ENCODE results near the gene OR13C3.
"Not testable (repeated sequence)": the region's sequence is repeated elsewhere in the genome, so short reads cannot be mapped to it uniquely, and the experiment has no call there.

OR13C3 gene

DNA sequence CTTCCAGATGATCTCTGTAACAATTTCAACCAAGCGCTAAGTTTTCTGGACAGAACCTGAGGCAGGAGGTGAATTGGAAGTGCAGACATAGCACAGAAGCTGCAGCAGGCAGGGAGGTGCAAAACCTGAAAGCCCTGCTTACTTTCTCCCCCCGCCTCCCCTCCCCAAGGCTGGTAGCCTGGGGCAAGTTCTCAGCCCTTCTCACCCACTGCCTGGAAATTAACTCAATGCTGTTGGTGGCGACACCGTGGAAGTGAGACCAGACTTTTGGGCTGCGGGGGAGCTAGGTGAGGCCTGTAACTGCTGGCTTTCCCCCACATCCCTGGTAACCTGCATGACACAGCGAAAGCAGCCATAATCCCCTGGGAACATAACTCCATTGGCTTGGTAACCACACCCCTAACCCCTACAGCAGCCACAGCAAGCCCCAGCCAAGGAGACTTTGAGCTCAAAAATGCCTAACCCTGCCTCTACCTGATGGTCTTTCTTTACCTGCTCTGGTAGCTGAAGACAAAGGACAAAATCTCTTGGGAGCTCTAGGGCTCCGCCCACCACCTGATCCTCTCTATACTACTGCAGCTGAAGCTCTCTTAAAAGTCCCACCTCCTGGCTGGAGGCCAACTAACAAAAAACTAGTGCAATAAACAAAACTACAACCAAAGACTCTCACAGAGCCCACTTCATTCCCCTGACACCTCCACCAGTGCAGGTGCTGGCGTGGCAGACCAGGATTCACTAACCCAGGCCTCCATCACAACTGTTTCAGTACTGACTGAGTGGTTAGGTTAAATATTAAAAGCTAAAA, 20.4 kb upstream of the OR13C3 start:
- no peak overlapping the region for H3K27ac ChIP-seq
- TF ChIP-seq ZFX (IDR thresholded peaks at IDR 0.05) = no peak
- TF ChIP-seq, protein P1, sequence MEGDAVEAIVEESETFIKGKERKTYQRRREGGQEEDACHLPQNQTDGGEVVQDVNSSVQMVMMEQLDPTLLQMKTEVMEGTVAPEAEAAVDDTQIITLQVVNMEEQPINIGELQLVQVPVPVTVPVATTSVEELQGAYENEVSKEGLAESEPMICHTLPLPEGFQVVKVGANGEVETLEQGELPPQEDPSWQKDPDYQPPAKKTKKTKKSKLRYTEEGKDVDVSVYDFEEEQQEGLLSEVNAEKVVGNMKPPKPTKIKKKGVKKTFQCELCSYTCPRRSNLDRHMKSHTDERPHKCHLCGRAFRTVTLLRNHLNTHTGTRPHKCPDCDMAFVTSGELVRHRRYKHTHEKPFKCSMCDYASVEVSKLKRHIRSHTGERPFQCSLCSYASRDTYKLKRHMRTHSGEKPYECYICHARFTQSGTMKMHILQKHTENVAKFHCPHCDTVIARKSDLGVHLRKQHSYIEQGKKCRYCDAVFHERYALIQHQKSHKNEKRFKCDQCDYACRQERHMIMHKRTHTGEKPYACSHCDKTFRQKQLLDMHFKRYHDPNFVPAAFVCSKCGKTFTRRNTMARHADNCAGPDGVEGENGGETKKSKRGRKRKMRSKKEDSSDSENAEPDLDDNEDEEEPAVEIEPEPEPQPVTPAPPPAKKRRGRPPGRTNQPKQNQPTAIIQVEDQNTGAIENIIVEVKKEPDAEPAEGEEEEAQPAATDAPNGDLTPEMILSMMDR (conservative IDR thresholded peaks at IDR 0.05) = no peak

DNA sequence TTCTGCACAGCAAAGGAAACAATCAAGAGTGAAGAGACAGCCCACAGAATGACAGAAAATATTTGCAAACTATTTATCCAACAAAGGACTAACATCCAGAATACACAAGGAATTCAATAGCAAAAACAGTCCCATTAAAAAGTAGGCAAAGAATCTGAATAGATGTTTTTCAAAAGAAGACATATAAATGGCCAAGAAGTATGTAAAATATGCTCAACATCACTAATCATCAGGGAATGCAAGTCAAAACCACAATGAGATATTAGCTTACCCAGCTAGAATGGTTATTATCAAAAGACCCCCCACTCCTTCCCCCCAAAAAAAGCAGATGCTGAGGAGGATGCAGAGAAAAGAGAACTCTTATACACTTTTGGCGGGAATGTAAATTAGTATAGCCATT, 18.9 kb upstream of the OR13C3 start:
- H3K27ac ChIP-seq = no peak overlapping the region

DNA sequence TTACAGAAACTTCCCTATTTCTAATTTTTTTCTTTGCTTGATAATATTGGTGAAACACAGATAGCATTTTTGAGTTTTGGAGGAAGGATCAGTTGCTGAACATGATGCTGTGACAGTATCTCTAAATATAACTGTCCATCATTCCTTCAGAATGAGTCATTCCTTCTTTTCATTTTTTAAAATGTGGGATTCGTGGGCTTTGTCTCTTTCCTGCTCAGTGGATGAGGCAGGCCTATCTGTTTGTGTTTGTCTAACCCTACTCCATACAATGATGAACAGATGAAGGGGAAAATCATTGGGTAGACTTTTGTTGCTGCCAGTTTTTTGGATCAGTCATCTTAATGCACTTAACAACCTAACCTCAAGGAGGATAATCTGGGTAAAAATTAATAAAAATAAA, 16.6 kb upstream of the OR13C3 start:
- H3K27ac ChIP-seq = no peak overlapping the region
- TF ChIP-seq, protein P1 (conservative IDR thresholded peaks at IDR 0.05) = no peak
- TF ChIP-seq ZFX (IDR thresholded peaks at IDR 0.05) = no peak

More for the DNA sequence above, 18.9 kb upstream of the OR13C3 start:
- no peak for TF ChIP-seq ZFX (IDR thresholded peaks at IDR 0.05)
- TF ChIP-seq, protein P1 (conservative IDR thresholded peaks at IDR 0.05) = no peak

DNA sequence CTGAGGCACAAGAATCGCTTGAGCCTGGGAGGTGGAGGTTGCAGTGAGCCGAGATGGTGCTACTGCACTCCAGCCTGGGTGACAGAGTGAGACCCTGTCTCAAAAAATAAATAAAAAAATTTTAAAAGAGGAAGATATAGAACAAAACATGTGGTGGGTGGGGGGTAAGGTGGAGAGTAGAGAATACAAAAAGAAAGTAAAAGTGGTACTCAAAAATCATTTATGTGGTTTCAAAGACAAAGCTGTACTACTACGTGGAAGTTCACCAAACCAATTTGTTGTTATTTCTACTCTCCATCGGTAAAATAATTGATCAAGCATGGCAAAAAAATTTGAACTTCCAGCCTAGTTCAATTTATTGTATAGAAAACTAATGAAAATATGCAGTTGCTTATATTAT, 8.0 kb upstream of the OR13C3 start:
- TF ChIP-seq, protein P1 (conservative IDR thresholded peaks at IDR 0.05) = no peak
- no peak overlapping the region for H3K27ac ChIP-seq

DNA sequence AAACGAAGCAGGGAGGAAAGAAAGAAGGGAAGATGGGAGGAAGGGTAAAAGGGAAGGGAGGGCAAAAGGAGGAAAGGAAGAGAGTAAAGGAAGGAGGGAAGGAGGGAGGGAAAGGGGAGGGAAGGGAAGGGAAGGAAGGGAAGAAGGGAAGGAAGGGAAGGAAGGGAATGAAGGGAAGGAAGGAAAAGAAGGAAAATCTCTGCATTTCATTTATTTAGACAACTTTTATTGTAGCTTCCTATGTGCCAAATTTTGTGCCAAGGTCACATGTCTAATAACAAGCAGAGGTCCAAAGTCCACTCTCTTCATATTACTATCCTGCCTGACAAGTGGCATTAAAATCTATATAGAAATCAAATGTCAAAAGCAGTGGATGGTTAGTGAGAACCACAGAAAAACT, 2.6 kb upstream of the OR13C3 start:
- H3K27ac ChIP-seq = no peak overlapping the region
- TF ChIP-seq ZFX (IDR thresholded peaks at IDR 0.05) = no peak
- TF ChIP-seq, protein P1 (conservative IDR thresholded peaks at IDR 0.05) = no peak

DNA sequence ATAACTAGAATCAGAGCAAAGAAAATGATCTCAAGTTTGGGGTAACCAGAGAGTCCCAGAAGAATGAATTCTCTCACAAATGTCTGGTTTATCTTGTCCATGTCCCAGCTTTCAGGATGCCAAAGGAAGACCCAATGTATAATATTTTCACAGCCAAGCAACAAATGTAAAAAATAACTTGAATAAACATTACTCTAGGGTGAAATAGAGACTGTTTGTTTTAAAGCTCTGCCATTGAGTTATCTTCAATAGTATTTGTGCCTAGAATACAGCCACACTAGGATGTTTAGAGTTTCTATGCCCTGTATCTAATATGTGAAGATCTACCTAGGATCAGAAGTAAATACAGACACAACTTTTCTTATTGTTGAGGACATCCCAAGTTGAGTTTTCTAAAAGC, 9.5 kb downstream of the OR13C3 start, which contains the start of gene OR13C4:
OR13C4 (minus strand) TSS at position 101 of the 400 bp plus-strand sequence; CDS start at position 101, 0 bp downstream.
- H3K27ac ChIP-seq = no peak within 1 kb of the TSS
- no peak for TF ChIP-seq ZFX (IDR thresholded peaks at IDR 0.05)
- TF ChIP-seq, protein P1 (conservative IDR thresholded peaks at IDR 0.05) = no peak

DNA sequence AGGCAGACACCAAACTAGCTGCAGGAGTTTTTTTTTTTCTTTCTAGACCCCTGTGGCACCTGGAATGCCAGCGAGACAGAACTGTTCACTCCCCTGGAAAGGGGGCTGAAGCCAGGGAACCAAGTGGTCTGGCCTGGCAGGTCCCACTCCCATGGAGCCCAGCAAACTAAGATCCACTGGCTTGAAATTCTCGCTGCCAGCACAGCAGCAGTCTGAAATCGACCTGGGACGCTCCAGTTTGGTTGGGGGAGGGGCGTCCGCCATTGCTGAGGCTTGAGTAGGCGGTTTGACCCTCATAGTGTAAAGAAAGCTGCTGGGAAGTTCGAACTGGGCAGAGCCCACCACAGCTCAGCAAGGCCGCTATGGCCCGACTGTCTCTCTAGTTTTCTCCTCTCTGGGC, 16.4 kb downstream of the OR13C3 start:
- H3K27ac ChIP-seq = not testable (repeated sequence)

DNA sequence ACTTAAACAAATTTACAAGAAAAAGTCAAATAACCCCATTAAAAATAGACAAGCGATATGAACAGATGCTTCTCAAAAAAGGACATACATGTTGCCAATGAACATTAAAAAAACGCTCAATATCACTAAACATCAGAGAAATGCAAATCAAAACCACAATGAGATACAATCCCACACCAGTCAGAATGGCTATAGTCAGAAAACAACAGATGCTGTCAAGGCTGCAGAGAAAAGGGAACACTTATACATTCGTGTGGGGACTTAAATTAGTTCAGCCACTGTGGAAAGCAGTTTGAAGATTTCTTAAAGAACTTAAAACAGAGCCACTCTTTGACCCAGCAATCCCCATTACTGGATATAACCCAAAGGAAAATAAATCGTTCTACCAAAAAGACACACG, 21.8 kb downstream of the OR13C3 start:
- no peak overlapping the region for H3K27ac ChIP-seq
- TF ChIP-seq, protein P1 (conservative IDR thresholded peaks at IDR 0.05) = no peak
- no peak for TF ChIP-seq ZFX (IDR thresholded peaks at IDR 0.05)

Measured in C4-2B (cell line).